ENCODE results near the gene TMBIM6. TPM values are rescaled to one million over a fixed set of nuclear protein-coding genes. Genes with fewer than 3 reads are reported as not detected.

TMBIM6 gene
- total and polyA plus RNA-seq, 10 donors = 100 to 437 (median 375) TPM

DNA sequence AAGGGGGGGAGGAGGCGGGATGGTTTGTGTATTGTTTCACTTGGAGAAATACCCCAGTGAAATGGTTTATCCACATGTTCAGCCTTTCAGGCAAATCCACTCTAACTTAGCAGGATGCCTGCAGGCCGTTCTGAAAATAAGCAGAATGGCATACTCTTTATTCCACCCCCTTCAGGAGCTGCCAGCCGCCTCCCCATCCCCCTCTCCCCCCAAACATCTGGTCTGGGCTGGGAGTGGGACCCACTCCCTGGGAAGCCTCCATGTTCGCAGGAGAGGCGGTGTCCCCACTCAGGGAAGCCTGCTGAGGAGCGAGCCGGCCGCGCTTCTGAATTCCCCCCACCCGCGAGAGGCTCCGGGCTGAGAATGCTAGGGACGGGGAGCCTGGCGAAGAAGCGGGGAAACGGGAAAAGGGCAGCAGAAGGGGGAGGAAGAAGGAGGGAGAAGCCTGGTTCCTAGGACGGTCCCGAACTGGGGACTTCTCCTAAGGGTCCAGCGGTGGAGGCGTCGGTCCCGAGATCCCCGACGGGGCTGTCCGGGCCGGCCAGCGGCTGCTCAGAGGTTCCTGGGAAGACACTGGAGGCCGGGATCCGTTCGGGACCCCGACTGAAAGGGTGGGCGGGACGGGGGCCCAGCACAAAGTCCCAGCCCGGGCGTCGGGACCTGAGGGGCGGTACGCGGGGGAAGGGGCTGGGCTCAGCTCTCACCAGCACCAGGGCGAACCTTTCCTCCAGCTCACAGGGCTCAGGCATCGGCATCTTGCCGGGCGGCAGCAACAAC, 34.8 kb upstream of the TMBIM6 start:
- H3K27ac ChIP-seq = peak overlapping the region; percentile 66 to 95 (median 92)
- WGBS, 5 donors = 1 to 2% (median 1%) methylated on average over 27 to 43 of the region's 43 CpGs
- no peak for DNase-seq
- H3K4me3 ChIP-seq = peak overlapping the region; percentile 55 to 95 (median 78)
- intact Hi-C loops (cut with DNase I; ENCODE audit: low total_unique reads) = no loop called here
- no peak for TF ChIP-seq POLR2AphosphoS5 (IDR thresholded peaks at IDR 0.05)
- TF ChIP-seq POLR2A (IDR thresholded peaks at IDR 0.05) = no peak
- TF ChIP-seq, protein P1, sequence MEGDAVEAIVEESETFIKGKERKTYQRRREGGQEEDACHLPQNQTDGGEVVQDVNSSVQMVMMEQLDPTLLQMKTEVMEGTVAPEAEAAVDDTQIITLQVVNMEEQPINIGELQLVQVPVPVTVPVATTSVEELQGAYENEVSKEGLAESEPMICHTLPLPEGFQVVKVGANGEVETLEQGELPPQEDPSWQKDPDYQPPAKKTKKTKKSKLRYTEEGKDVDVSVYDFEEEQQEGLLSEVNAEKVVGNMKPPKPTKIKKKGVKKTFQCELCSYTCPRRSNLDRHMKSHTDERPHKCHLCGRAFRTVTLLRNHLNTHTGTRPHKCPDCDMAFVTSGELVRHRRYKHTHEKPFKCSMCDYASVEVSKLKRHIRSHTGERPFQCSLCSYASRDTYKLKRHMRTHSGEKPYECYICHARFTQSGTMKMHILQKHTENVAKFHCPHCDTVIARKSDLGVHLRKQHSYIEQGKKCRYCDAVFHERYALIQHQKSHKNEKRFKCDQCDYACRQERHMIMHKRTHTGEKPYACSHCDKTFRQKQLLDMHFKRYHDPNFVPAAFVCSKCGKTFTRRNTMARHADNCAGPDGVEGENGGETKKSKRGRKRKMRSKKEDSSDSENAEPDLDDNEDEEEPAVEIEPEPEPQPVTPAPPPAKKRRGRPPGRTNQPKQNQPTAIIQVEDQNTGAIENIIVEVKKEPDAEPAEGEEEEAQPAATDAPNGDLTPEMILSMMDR (IDR thresholded peaks at IDR 0.05 in 8 of 11, conservative IDR thresholded peaks at IDR 0.05 in 3 of 11) = no peak
- H3K4me1 ChIP-seq = peaks cover 32 to 63% (median 55%) of the 10 kb centered on the region in 6 donors
- H3K27me3 ChIP-seq (replicated peaks in 1 of 7) = peaks cover 0 to 9% (median 0%) of the 10 kb centered on the region in 7 donors
- no peaks in the 10 kb centered on the region for H3K9me3 ChIP-seq
- H3K36me3 ChIP-seq = no peaks in the 10 kb centered on the region

DNA sequence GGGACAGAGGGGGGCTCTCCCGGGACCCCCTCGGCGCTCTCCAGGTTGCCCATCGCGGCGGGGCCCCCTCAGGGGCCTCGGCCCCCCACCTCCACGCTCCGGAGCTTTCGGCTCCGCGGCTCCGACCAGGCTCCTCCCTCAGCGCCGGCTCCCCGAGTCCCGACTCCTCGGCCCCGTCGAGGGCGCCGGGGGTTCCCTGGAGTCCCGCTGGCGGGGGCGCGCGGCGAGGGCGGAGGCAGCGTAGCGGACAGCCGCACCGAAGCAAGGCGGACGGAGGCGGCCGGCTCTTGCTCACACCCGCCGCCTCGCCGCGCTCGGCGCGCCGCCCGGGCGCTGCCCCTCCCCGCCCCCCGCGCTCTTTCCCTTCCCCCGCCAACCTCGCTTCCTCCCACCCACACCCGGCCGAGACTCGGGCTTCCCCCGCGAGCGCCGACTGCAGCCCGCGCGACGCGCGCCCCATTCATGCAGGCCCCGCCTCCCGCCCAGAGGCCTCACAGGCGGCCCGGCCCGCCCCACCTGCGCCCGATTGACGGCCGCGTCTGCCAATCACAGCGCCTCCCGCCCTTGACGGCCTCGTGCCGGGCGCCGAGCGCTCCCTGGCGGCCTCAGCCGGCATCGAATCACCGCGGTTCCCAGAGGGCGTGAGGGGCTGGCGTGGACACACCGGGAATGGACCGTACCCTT, 34.1 kb upstream of the TMBIM6 start, which contains the start of gene FMNL3:
FMNL3 (minus strand) TSS at position 278 of the 684 bp plus-strand sequence; CDS start at position 53, 225 bp downstream.
- H3K4me1 ChIP-seq = peaks cover 25 to 56% (median 48%) of the 10 kb centered on the region in 6 donors
- peaks cover 0 to 9% (median 0%) of the 10 kb centered on the region in 7 donors for H3K27me3 ChIP-seq (replicated peaks in 1 of 7)
- DNase-seq = peak; percentile 100
- intact Hi-C loops (cut with DNase I; ENCODE audit: low total_unique reads) = no loop called here
- TF ChIP-seq POLR2AphosphoS5 (IDR thresholded peaks at IDR 0.05) (peak; percentile 66 to 86 (median 82)), POLR2A (IDR thresholded peaks at IDR 0.05) (peak in 2 of 3 donors; percentile 26 to 46)
- TF ChIP-seq, protein P1 (IDR thresholded peaks at IDR 0.05 in 8 of 11, conservative IDR thresholded peaks at IDR 0.05 in 3 of 11) = peak; percentile 95 to 100 (median 98)
- 0 to 1% (median 0%) methylated on average over 42 to 93 of the region's 93 CpGs for WGBS, 5 donors
- no peaks in the 10 kb centered on the region for H3K36me3 ChIP-seq
- H3K4me3 ChIP-seq = peak within 1 kb of the TSS; percentile 55 to 95 (median 78)
- H3K9me3 ChIP-seq = no peaks in the 10 kb centered on the region
- peak within 1 kb of the TSS; percentile 66 to 95 (median 92) for H3K27ac ChIP-seq

DNA sequence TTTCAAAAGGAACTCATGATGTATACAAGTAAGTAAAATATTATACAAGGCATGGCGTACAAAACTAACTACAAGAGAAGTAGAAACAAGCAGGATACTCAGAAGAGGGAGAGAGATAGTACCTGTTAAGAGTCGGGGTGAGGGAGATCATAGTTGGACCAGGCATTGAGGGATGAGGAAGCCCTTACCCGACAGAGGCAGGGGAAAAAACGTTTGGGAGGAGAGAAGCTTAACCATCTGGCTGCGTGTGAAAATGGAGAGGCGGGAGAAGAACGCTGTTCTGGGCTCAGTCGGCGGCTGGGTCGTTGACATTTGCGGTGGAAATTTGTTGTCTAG, 33.6 kb upstream of the TMBIM6 start:
- no peak for DNase-seq
- TF ChIP-seq, protein P1 (IDR thresholded peaks at IDR 0.05 in 8 of 11, conservative IDR thresholded peaks at IDR 0.05 in 3 of 11) = peak in 3 of 11 experiments; percentile 31 to 56 (median 56)
- no peak for TF ChIP-seq POLR2A (IDR thresholded peaks at IDR 0.05)
- H3K27ac ChIP-seq = peak overlapping the region in 3 of 8 donors; percentile 90 to 95 (median 93)
- WGBS, 5 donors = 47 to 56% (median 53%) methylated on average over 11 of the region's 11 CpGs
- H3K36me3 ChIP-seq = no peaks in the 10 kb centered on the region
- H3K9me3 ChIP-seq = no peaks in the 10 kb centered on the region
- intact Hi-C loops (cut with DNase I; ENCODE audit: low total_unique reads) = loop anchor here (2.0 kb wide), 1 partner anchor 63 kb away; no protein-coding TSS in a partner anchor
- H3K4me3 ChIP-seq = peak overlapping the region in 2 of 8 donors; percentile 67 to 95
- H3K4me1 ChIP-seq = peaks cover 21 to 50% (median 43%) of the 10 kb centered on the region in 6 donors
- H3K27me3 ChIP-seq (replicated peaks in 1 of 7) = peaks cover 0 to 12% (median 0%) of the 10 kb centered on the region in 7 donors
